Upper lobe of right lung (tissue), 1 donor: ENCODE results near the gene WNT11. TPM values are rescaled to one million over a fixed set of nuclear protein-coding genes. Genes with fewer than 3 reads are reported as not detected.

Experiments used
- ATAC-seq: fragments of 200-7000 bp; cut with Tn5 transposase; one replicate; pipeline ENCODE4 v1.9.1; 2020; ENCODE audit warnings: mild to moderate bottlenecking, moderate library complexity
- DNase-seq: peaks from one replicate; pipeline ENCODE4 v3.0.0-alpha.2; 2020
- H3K27ac ChIP-seq: fragments of 200-600 bp; one replicate; pipeline ENCODE4 v1.8.0; 2022
- H3K27me3 ChIP-seq: fragments of 200-600 bp; one replicate; pipeline ENCODE4 v1.8.0; 2022; ENCODE audit warnings: mild to moderate bottlenecking
- H3K36me3 ChIP-seq: fragments of 200-600 bp; one replicate; pipeline ENCODE4 v1.8.0; 2022
- H3K4me1 ChIP-seq: fragments of 200-600 bp; one replicate; pipeline ENCODE4 v1.8.0; 2022
- H3K4me3 ChIP-seq: fragments of 200-600 bp; one replicate; pipeline ENCODE4 v1.8.0; 2022; ENCODE audit warnings: mild to moderate bottlenecking
- H3K9me3 ChIP-seq: fragments of 200-600 bp; one replicate; pipeline ENCODE4 v1.8.0; 2022
- intact Hi-C: fragments of 100-400 bp; cut with DNase I; formaldehyde crosslinking; loops from one replicate; pipeline ENCODE4 v1.11.0; 2022
- total RNA-seq: library from RNA; stranded (reverse); fragmentation: NEBNext Ultra II Directional; extraction: Animal tissue kit (Norgen Biotek cat#: 25700); gene quantifications from one replicate; pipeline ENCODE4 v1.2.1, GENCODE V29; 2021
- TF ChIP-seq, protein P1 (sequence below): fragments of 200-600 bp; IDR thresholded peaks from one replicate; pipeline ENCODE4 v1.8.0; 2022; ENCODE audit warnings: antibody characterized with exemption
- donor health status: DM: no; HTN: yes; CAD: no; lungs with severe emphysema.

WNT11 gene
- total RNA-seq, 1 donor from 2014 or later: 8.7 TPM

DNA sequence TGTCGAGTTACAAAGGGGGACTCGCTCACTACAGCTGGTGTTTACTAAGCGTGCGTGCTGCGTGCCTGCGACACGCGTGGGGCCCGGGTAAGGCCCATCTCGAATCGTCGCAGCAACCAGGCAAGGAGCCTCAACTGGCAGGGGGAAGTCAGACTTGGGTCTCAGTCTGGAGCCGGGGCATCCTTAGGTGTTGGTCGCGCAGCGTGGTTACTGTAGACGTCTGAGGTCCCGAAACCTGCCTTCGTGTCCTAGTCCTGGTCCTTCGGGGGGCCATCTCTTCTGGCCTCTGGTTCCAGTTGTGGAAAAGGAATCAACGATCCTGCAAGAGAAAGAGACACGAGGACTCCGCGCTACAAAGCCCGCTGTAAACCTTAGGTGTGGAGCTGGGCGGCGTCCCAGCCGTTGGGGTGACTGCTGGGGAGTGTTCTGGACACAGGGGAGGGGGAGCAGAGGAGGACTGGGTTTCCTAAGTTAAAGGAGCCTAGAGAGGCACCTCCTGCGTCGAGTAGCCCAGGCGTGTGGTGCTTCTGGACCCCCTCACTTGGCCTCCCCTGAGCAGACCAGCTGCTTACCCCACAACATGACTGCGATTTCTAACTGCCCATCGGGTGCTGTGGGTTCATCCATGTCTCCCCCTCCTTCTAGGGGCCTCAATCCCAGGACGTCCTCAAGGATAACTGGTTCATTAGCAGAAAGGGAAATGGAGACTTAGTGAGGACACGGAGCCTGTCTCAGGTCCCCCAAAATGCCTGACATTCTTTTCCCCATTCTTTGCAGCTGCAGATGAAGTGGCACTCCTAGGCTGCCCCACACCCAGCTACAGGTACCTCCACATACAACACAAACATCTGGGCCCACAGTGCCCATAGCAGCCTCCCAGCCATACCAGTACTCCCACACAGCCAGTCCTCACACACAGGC is 4.9 kb upstream of the WNT11 start:
- no peak for DNase-seq
- intact Hi-C loops: no loop called here
- no peak for ATAC-seq
- no peak overlapping the region for H3K27ac ChIP-seq
- H3K27me3 ChIP-seq: peaks cover 20% of the 10 kb centered on the region
- TF ChIP-seq, protein P1, sequence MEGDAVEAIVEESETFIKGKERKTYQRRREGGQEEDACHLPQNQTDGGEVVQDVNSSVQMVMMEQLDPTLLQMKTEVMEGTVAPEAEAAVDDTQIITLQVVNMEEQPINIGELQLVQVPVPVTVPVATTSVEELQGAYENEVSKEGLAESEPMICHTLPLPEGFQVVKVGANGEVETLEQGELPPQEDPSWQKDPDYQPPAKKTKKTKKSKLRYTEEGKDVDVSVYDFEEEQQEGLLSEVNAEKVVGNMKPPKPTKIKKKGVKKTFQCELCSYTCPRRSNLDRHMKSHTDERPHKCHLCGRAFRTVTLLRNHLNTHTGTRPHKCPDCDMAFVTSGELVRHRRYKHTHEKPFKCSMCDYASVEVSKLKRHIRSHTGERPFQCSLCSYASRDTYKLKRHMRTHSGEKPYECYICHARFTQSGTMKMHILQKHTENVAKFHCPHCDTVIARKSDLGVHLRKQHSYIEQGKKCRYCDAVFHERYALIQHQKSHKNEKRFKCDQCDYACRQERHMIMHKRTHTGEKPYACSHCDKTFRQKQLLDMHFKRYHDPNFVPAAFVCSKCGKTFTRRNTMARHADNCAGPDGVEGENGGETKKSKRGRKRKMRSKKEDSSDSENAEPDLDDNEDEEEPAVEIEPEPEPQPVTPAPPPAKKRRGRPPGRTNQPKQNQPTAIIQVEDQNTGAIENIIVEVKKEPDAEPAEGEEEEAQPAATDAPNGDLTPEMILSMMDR: no peak
- H3K9me3 ChIP-seq: no peaks in the 10 kb centered on the region
- peaks cover 23% of the 10 kb centered on the region for H3K4me1 ChIP-seq
- no peaks in the 10 kb centered on the region for H3K36me3 ChIP-seq
- peak overlapping the region; percentile 63 for H3K4me3 ChIP-seq

DNA sequence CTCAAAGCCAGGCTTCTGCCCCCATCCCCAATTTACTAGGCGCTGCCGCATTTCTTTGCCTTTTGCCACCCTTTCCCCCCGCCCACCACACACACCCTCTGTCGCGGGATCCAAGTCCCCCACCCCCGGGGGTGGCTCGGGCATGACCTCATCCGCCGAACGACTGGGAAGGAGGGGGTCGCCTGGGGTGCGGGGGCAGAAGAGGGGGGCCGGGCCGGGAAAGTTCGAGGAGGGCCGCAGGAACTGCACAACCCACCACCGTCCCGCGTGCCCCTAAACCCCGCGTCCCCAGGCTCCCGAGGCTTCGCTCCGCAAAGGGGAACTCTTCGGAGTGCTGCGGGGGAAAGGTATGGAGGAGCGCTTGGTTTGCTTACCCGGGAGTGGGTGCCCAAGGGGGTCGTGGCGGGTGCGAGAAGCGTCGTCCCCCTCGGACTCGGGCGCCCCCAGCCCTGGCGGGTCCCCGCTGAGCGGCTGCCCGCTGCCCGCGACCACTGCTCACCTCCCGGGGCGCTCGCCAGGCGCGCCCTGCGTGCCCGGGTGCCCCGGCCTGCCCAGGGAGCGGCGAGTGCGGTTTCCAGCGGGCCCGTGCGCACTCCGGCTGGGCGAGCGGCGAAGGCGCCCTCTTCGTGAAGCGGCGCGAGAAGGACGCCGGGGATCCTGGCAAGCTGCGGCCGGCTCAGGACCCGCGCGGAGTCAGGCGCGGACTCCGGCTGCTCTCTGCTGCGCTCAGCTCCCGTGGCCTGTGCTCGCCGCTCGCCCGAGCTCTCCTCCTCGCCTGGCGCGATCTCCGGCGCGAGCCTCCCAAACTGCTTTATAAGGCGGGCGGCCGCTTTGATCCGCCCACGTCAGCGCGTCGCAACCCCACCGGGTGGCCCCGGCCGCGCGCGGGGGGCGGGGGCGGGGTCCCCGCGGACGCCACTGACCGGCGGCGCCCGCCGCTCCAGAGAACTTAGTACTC is 4.0 kb upstream of the WNT11 start:
- no peak overlapping the region for H3K27ac ChIP-seq
- H3K4me1 ChIP-seq: peaks cover 27% of the 10 kb centered on the region
- intact Hi-C loops: loop anchor here (5.0 kb wide), 1 partner anchor 107 kb away; no protein-coding TSS in a partner anchor
- ATAC-seq: peak; percentile 33
- peak overlapping the region; percentile 63 for H3K4me3 ChIP-seq
- DNase-seq: peak; percentile 82
- H3K36me3 ChIP-seq: no peaks in the 10 kb centered on the region
- TF ChIP-seq, protein P1: no peak
- peaks cover 29% of the 10 kb centered on the region for H3K27me3 ChIP-seq
- no peaks in the 10 kb centered on the region for H3K9me3 ChIP-seq

- peak; percentile 74 for DNase-seq
- H3K9me3 ChIP-seq: no peaks in the 10 kb centered on the region
- no peaks in the 10 kb centered on the region for H3K36me3 ChIP-seq
- TF ChIP-seq, protein P1: no peak
- no peak overlapping the region for H3K27ac ChIP-seq
- peak overlapping the region; percentile 63 for H3K4me3 ChIP-seq
- H3K27me3 ChIP-seq: peaks cover 30% of the 10 kb centered on the region
- H3K4me1 ChIP-seq: peaks cover 27% of the 10 kb centered on the region
- intact Hi-C loops: loop anchor here (5.0 kb wide), 1 partner anchor 108 kb away; no protein-coding TSS in a partner anchor
- ATAC-seq: no peak
These were observed 3.2 kb upstream of the WNT11 start for GRCh38 chr11:76209375-76209972.

DNA sequence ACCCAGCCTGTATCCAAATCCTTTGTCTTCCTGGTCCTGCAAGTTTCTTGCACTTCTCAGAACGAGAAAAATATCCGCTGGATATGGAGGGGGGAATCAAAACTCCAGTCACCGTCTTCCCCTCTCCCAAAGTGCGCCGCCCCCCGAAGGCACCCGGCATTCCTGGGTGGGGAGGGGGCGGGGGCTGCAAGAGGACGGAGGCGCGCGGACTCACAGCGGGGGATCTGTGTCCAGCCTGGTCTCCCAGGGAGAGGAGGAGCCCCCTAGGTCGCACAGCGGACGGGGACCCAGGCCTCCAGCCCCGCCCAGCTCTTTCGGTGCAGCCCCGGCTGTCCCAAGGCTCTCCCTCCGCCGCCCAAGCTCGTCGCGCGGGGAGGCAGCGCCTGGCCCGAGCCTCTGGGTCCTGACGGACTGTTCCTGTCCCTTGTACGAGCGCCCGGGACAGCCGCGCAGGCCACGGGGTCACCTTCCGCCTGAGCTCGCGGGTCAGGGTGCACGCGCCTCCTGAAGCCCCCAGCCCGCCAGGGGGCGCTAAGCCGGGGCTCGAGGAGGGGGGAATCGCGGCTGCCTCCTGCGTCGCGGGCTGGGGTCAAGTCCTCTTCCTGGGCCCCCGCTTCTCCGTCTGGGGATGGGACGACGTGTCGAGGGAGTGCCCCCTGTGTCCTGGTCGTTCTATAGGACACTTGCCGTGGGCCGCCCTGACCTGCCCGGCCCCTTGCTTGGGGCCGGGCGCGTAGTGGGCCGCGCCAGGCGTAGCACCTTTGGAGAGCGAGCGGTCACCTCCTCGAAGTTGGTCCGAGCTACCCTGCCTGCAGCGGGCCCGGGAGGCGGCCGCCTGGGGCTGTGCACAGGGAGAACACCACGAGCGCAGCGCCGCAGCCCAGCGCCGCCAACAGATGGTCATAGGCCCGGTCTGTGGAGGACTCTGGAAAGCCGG is 2.4 kb upstream of the WNT11 start:
- peaks cover 30% of the 10 kb centered on the region for H3K27me3 ChIP-seq
- DNase-seq (peak; percentile 90), ATAC-seq (peak; percentile 74)
- intact Hi-C loops: loop anchor here (5.0 kb wide), 1 partner anchor 109 kb away; no protein-coding TSS in a partner anchor
- H3K9me3 ChIP-seq: no peaks in the 10 kb centered on the region
- peaks cover 27% of the 10 kb centered on the region for H3K4me1 ChIP-seq
- no peaks in the 10 kb centered on the region for H3K36me3 ChIP-seq
- H3K4me3 ChIP-seq: peak overlapping the region; percentile 63
- no peak overlapping the region for H3K27ac ChIP-seq
- TF ChIP-seq, protein P1: peak; percentile 87
